Occipital lobe (tissue), 2 donors: ENCODE results near the gene TWF1. TPM values are rescaled to one million over a fixed set of nuclear protein-coding genes. Genes with fewer than 3 reads are reported as not detected.
"Not testable (repeated sequence)": the region's sequence is repeated elsewhere in the genome, so short reads cannot be mapped to it uniquely, and the experiment has no call there.

Experiments
- DNase-seq: peaks from one replicate; lab custom pipeline; 2025; lab: John Stamatoyannopoulos, UW
- total RNA-seq: library from RNA; depleted of rRNA; stranded (reverse); fragments of >200 nt; gene quantifications from one replicate; pipeline ENCODE4 v1.2.3, GENCODE V29; 2014

The TWF1 gene
- 174 TPM for total RNA-seq

DNA sequence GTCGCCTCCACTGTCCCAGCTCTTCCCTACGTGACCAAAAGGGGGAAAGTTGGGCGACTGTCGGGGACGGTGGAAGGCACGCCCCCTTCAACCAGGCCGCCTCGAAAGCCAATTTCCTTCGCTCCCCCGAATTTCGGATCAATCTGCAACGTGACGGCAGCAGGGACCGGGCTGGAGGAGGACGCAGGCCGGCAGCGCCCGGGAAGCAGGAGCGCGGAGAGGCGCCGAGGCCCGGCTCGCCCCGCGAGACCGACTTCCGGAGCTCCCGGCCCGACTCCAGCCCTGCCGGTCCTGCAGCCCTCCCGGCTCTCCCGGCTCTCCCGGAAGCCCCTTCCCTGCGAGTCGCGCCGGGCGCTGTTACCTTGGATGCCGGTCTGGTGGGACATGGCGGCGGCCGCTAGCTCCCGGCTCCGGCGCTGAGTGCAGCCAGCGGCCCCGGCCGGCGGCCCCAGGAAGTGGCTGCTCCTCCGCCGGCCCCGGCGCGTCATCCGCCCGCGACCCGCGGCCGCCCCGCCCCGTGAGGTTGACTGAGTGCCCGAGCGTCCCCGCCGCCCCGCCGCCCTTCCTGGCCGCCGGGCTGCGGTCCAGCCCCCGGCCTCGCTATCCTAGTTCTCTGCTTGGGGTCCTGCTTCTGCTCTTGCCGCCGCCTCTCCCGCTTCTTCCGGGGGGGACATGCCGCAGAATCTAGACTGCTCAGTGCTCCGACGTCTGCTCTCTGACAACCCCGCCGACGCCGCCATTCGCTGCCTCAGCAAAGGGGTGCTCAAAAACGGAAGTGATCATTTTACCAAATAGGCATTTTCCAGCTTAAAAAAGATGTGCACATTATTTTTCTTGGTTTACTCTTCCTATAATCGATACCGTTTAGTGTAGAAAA lies at the start of gene TWF1:
Gene TWF1, minus strand, starts transcription at position 458 of the 877 bp plus-strand sequence. Its CDS starts 72 bp downstream, at position 386.
- peak; percentile 82 for DNase-seq

DNA sequence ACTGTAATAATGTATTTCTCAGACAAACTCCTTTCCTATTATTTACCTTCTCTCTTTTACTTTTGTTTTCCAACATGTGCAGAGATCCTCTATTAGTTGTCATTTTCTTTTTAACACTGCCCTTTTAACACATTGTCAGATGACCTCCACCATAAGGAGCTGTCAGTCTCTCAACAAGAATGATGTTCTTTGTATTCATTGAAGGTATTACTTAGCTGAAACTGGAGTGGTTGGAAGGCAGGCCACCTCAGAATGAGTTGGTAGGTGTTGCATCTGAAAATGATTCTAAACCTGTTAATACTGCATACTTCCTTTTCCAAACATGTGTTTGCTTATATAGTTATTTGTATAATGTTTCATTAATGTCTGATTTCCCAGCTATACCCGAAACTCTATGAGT lies 46.6 kb upstream of the TWF1 start:
- no peak for DNase-seq

DNA sequence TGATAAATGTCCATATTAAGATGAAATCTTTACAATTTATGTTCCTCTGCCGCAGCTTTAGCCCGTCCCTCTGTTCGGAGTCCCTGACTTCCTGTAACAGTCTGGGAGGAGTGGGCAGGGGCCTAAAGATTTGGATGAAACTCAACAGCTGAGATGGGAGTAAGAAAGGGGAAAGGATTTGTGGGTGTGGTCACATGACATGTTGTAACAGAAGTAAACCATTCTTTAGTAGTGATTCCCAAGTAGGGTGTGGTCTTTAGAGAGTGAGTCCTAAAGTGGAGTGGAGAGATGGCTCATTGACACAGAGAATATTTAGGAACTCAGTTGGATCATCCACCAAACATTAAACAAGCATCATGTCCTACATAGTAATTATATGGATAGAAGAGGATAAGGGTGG lies 42.7 kb upstream of the TWF1 start:
- DNase-seq, result no peak

DNA sequence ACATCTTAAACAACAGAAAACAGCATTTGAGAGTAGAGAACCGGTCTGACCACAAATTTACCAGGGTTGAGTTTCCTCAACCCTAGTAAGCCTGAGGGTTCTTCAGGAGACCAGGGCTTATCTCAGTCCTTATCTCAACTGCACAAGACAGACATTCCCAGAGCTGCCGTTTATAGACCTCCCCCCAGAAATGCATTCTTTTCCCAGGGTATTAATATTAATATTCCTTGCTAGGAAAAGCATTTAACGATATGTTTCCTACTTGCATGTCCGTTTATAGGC lies 42.0 kb upstream of the TWF1 start:
- DNase-seq, result no peak

DNA sequence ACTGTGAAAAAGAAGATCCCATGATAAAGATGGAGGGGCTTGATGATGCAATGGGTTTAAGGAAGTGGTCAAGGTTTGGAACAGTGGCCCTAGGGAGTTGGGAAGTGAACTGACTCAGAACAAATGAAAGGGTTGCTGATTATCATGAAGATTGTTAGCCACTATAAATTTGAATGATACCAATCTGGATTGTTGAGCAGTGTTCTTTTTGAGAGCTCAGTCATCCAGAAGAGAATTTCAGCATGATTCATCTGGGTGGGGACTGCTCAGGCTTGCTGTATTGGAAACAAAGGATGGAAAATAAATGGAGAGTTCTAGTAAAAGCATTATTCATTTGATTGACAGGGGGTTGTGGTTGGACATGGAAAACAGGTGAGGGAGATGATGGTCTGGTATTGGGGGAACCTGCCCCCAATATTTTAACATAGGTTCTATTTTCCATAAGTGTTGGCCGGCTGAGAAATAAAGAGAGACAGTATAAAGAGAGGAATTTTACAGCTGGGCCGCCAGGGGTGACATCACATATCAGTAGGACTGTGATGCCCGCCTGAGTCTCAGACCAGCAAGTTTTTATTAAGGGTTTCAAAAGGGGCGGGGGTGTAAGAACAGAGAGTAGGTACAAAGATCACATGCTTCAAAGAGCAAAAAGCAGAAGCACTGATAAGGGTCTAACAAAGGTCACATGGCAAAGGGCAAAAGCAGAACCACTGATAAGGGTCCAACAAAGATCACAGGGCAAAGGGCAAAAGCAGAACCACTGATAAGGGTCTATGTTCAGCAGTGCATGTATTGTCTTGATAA lies 41.5 kb upstream of the TWF1 start:
- not testable (repeated sequence) for DNase-seq

DNA sequence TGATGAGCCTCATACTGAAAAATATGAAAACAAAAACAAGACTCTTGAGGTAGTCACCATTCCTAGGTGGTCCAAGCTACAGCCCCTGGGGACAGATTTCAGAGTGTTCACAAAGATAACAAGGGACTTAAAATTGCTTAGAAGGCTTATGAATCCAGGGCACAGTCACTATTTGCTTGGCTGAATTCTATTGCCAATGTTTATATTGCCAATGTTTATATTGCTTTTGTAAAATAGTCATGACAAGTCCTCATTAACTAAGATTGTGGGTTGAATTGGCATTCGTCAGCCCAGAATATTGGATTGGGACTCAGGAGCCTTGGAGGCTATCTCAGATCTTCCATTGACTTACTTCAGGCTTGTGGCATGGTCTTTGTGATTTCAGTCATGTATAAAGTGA lies 36.1 kb upstream of the TWF1 start:
- DNase-seq, result no peak

DNA sequence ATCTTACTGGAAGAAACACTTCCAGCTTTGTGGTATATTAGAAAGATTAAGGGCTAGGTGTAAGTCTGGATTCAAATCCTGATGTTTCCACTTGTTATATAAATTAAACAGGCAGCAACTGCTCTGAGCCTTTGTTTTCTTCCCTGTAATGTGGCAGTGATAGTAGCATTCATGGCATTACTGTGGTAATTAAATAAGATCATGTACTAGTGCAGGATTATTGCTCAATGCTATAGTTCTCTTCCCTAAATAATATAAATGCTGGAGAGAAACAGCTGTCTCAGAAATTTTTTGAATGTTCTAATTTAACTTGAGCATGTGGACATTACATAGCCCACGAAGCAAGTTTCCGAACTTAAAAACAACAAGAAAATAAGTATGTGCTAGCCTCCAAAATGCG lies 35.1 kb upstream of the TWF1 start:
- DNase-seq, result no peak

DNA sequence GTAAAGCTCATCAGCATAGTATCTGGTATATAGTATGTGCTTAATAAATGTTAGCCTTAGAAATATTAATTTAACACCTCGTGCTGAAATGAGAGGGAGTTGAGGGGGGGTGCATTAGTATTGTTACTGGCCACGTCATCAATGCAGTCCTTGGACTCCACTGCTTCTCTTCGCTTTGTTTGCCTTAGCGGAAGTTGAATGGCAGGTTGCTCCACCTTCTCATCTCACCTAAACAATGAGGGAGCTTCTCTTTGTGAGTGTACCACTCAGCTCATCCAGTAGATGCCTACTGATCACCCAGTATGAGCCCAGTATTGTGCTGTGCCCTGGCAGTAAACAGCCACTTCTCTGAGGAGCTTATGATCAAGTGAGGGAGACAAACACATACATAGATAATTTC lies 34.2 kb upstream of the TWF1 start:
- no peak for DNase-seq

DNA sequence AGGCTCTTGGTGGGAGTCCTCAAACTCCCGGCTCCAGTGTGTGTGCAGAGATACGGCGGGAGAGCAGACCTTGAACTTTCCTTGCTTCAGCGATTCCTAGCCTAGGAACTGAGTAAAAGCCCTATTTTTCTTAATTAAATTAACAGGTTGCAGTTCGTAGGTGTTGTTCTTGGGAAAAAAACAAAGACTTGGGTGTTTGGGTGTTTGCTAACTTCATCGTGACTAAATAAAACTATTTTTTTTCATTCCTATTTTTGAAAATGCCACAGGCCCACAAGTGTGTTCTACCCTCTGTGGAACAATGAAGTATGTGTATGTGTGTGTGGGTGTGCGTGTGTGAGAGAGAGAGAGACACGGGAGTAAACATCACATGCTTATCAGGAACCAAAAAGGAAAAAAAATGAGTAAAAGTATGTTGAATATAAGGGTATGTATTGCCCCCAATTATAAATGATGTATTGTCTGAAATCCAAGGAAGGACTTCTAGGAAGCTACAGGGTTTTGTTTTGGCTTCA lies 30.4 kb upstream of the TWF1 start:
- DNase-seq, result no peak

DNA sequence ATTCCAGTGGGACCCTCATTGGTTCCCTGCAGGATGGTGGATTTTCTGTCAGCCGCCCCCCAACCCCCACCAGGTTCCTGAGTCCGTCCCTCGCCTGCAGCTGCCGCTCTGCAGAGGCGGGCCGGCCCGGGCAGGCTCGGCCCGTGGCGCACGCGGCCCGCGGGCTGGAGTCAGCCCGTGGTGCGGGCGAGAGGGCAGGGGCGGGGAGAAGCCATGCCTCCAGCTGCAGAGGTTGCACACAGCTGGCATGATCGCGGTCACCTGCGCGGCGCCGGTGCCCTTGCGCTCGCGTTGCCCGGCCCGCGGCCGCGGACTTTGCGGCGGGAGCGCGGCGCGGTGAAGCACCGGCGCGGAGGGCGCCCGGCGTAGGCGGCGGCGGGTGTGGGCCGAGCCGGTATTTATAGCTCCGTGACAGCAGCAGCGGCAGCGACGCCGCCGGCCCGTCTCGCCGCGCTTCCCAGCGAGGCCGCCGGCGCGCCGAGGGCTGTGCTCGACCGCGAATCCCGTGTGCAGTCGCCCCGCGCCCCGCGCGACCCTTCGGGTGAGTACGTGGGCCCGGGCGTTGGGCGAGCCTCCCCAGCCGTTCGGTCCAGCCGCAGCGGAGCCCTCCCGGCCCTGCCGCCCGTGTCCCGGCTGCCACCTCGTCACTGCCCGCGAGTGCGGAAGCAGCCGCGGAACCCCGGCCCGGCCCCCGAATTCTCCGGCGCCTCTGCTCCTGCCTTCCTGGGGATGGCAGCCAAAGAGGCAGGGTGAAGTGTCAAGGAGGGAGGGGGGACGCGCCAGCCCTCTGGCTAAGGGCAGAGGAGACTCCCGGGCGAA lies 29.7 kb upstream of the TWF1 start, which contains the start of gene TMEM117:
Gene TMEM117, plus strand, starts transcription at position 426 of the 819 bp plus-strand sequence.
- peak; percentile 62 for DNase-seq

DNA sequence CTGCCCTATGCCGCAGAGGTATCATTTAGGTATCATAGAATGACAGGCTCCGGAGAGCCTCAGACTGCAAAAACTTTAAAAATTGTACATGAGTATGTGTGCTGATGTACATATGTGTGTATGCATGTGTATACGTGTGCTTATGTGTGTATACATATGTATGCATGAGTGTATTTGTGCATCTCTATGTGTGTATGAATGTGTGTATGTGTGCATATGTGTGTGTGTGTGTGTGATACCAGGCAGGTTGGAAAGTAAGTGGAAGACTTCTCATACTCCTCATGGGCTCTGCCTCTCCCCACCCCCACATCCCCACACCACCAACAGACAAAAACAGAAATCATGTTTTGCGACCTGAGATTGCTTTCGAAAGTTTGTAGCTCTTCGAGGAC lies 29.1 kb upstream of the TWF1 start:
- no peak for DNase-seq

DNA sequence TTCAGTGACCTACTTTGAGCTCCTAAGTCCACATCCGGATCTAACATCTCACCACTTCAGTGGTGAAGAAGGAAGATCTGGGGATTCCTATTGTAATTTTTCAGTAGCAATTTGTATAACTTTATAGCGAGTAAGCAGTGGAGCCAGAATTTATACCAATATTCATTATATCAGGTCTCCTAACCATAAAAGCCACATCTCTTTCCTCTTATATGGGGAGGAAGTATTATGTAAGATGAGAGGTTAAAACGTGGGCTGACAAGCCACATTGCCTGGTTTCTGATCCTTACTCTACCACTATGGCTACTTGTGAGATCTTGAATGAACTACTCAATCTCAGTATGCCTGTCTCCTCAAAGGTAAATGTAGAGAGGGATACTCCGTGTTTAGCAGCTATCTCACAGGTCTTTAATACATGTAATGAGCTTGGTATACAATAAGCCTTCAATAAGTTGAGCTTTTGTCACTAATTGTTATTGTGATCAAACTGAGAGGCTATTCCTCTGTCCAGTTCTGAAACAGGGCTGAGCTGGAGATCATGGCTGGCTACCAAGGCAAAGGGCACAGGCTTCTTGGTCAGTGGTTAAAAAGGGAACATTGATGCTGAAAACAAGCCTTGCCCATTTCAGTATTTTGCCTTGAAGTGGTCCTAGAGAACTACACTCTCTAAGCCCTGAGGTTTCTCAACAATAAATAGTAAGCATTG lies 26.5 kb upstream of the TWF1 start:
- DNase-seq, result no peak

DNA sequence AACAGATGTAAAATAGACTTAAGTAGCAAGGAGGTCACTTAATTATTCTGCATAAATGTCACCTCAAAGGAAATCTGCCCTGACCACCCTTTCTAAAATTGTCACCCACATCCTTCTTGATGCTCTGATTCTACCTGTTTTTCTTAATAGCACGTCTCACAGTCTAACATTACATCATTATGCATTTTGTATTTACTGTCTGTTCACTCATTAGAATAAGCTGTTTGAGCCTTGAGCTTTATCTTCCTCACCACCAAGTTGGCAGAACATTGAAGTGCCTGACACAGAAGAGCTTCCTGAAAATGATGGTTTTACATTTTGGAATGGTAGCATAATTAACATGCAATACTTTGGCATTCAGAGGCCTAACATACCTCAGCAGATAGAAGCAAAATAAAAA lies 21.0 kb upstream of the TWF1 start:
- no peak for DNase-seq

DNA sequence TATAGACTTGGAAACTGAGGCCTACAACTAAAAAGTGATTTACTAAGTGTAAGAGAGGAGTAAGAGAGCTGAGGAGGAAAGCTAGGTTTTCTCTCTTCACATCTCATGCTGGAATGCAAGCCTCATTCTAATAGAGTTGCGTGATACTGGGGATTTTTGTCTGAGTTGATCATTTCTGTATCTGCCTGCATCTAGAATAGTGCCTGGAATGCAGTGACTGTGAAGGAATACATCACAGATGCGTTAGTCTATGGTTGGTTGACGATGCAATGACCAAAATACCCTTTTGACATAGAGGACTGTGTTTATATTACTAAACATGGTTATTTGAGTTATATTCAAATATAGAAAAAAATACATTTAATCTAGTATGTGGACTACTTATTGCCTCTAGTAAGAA lies 20.6 kb upstream of the TWF1 start:
- DNase-seq, result no peak

DNA sequence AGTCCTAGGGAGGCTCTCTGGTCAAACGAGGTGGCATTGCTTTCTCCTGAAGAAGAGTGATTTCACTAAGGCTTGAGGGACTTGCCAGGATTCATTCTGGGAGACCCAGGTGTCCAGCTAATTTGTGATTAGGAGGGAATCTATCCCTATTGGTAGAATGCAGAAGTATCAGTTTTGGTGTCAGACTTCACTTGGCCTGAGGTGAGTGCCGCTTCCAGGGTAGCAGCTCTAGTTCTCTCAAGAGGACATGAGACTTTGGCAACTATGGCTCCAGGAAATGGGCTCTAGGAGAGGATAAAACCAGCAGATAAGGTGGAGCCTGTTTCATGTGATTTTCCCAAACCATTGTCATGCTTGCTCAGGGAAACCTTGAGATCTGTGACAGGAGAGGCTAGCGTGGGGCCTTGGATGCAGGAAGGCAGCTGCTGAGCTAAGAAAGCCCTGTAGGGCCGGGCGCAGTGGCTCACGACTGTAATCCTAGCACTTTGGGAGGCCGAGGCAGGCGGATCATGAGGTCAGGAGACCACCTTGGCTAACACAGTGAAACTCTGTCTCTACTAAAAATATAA lies 18.2 kb upstream of the TWF1 start:
- DNase-seq, result no peak

DNA sequence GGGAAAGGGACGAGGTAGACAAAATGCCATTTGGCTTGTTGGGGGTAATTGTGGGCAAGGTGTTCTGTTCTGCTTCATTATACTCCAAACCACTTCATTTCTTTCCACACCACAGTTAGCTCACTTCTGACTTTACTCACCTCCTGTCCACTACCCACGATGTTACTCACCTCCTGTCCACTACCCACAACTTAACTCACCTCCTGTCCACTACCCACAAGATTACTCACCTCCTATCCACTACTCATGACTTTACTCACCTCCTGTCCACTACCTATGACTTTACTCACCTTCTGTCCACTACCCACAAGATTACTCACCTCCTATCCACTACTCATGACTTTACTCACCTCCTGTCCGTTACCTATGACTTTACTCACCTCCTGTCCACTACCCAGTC lies 10.1 kb upstream of the TWF1 start:
- no peak for DNase-seq

DNA sequence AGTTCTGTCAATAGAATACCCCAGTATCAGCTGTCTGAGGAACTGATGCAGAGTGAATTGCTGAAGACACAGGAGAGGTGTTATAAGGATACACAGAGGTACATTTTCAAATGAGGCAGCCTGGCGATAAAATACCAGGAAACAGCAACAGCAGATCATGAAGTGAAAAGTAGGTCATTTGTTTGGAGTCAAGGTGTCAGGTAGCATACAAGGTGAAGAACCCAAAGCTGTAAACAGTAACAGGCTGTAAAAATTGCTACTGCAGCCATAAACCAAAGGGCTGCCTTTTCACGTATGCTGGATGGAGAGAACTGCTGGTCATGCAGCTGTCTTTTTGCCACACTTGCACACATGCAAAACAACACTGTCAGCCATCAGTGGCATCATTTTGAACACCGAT lies 9.3 kb upstream of the TWF1 start:
- no peak for DNase-seq

DNA sequence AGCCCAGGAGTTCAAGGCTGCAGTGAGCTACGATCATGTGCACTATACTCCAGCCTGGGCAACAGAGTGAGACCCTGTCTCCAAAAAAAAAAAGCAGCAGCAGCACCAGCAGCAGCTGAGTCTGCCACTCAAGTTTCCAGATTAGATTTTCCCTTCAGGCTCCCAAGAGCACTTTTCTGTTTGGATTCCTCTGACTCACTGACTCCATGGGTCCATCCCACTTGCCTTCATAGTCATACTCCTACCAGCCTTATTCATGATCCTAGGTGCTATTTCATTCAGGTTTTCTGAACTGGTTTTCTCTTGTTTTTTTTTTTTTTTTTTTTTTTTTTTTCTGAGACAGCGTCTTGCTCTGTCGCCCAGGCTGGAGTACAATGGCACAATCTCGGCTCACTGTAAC lies 6.8 kb upstream of the TWF1 start:
- no peak for DNase-seq

DNA sequence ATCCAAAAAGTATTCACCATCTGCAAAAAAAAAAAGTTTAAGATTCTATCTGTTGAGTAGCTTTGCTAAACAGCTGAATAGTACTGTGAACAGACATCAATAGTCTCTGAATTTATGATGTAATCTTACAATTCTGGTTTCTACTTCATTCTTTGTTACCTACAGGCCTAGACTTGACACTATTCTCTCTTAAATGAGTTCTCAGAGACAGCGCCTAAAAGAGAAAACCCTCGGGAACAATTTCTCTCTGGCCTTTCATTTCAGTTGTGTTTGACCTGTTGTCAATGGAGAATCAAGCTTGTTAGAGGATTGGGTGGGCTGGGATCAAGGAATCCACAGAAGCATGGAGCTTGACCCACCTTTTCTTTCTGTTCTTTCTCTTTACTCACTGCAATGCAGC lies 5.9 kb upstream of the TWF1 start:
- DNase-seq, result no peak

DNA sequence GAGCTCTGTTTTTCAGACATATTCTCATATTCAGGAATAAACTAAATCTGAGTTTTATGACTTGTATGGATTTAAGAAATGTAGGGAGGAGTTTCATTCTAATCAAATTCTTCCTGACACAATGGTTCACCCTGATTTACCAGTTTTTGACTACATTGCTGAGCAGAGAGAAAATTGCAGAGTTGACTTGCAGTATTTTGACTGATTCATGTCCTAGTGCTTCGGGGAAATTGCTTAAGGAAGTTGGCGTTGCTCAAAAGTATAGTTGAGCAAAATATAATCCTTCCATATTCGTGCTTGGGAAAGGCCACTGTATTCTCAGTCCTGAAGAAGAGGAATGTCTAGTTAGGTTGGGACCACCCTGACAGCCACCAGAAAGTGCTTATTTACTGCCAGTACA lies 1.3 kb upstream of the TWF1 start:
- DNase-seq, result no peak

DNA sequence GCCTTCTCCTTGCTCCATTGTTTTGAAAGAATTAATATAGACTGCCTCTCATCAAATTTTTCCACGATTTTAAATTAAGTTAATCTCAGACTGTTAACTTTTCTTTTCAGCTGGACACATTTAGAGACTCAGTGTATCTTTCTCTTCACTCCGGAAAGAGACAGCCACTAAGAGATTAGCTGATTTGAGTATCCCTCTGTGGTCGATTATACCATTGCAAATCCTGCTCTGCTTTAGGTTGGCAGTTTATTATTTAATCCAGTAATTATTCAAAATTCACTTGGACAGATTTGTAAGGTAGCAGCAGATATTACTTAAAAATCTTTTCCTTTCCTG lies 588 bp upstream of the TWF1 start:
- DNase-seq, result no peak
